Measurements from ENCODE around the gene USP28.

- TF ChIP-seq CTCF (conservative IDR thresholded peaks at IDR 0.05) (no peak), ZFX (IDR thresholded peaks at IDR 0.05) (no peak)
Observed at GRCh38 chr11:113884361-113884836, 9.0 kb upstream of the USP28 start.
